H1 (cell line): ENCODE data around the gene ASF1B.

Source experiments
- CREB1 ChIP-seq: IDR thresholded peaks from 2 replicates; pipeline ENCODE4 v1.6.1; 2012; ENCODE audit warnings: inconsistent platforms
- YY1 ChIP-seq: IDR thresholded peaks from 2 replicates; pipeline ENCODE4 v1.6.1; 2011; ENCODE audit warnings: low read depth, mild to moderate bottlenecking, low read length
- TF ChIP-seq, protein P1 (sequence below), 3 experiments: IDR thresholded peaks; 1 replicate in 2 of 3; 2 replicates in 1 of 3; pipeline versions ENCODE4 v1.5.1 to v1.6.1; 2011; ENCODE audit warnings: low read length in 3 of 3, mild to moderate bottlenecking in 3 of 3, inconsistent platforms in 2 of 3, low read depth in 1 of 3, moderate library complexity in 1 of 3; ENCODE audit not compliant: insufficient read depth in 1 of 3; ENCODE audit errors: control extremely low read depth in 1 of 3

DNA sequence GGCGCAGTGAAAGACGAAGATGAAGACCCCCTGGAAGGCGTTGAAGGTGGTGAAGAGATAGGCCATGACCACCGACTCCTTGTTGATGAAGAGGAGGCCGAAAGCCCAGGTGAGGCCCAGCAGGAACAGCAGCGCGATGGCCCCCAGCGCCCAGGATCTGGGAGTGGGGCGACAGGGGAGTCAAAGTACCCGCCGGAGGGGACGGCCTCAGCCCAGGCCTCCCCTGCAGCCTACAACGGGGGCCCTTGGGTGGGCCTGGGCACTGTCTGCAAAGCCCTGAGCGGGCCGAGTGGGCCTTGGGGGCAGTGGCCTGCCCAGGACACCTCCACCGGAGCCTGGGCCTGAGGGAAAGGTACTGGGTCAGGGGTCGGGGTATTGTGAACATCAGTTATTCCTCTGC lies 19.0 kb upstream of the ASF1B start:
- TF ChIP-seq, protein P1, sequence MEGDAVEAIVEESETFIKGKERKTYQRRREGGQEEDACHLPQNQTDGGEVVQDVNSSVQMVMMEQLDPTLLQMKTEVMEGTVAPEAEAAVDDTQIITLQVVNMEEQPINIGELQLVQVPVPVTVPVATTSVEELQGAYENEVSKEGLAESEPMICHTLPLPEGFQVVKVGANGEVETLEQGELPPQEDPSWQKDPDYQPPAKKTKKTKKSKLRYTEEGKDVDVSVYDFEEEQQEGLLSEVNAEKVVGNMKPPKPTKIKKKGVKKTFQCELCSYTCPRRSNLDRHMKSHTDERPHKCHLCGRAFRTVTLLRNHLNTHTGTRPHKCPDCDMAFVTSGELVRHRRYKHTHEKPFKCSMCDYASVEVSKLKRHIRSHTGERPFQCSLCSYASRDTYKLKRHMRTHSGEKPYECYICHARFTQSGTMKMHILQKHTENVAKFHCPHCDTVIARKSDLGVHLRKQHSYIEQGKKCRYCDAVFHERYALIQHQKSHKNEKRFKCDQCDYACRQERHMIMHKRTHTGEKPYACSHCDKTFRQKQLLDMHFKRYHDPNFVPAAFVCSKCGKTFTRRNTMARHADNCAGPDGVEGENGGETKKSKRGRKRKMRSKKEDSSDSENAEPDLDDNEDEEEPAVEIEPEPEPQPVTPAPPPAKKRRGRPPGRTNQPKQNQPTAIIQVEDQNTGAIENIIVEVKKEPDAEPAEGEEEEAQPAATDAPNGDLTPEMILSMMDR (IDR thresholded peaks at IDR 0.05; ENCODE audit: control extremely low read depth in 1 of 3, insufficient read depth in 1 of 3, low read depth in 1 of 3, low read length in 3 of 3) = no peak
- TF ChIP-seq CREB1 (no peak), YY1 (no peak)
